Body of pancreas (tissue), 4 donors: ENCODE data around the gene CHCHD3. TPM values are rescaled to one million over a fixed set of nuclear protein-coding genes. Genes with fewer than 3 reads are reported as not detected.

Source experiments
- ATAC-seq: fragments of 150-250 bp; one replicate; pipeline ENCODE4 v1.9.1; 2016
- DNase-seq, 4 donors: peaks; one replicate each; pipeline ENCODE4 v3.0.0-alpha.2; 2019
- H3K27ac ChIP-seq, 4 donors: fragments of 200-600 bp; sonication (generic); 1 replicate in 3 of 4; 2 replicates in 1 of 4; pipeline versions ENCODE4 v1.5.1 to v1.6.1; 2016 to 2019; ENCODE audit warnings: mild to moderate bottlenecking in 1 of 4, mixed read lengths in 1 of 4, moderate library complexity in 1 of 4
- H3K27me3 ChIP-seq, 2 donors: fragments of 200-600 bp; sonication (generic); one replicate each; pipeline ENCODE4 v1.6.0; 2016; ENCODE audit warnings: mild to moderate bottlenecking in 1 of 2
- H3K36me3 ChIP-seq, 2 donors: fragments of 200-600 bp; sonication (generic); replicated peaks in 1 of 2; 2 replicates each; pipeline ENCODE4 v1.5.1; 2016; ENCODE audit warnings: low read depth in 2 of 2; ENCODE audit not compliant: insufficient read depth in 1 of 2
- H3K4me1 ChIP-seq: fragments of 200-600 bp; sonication (generic); one replicate; pipeline ENCODE4 v1.6.0; 2016
- H3K4me3 ChIP-seq, 2 donors: fragments of 200-600 bp; sonication (generic); 1 replicate in 1 of 2; 2 replicates in 1 of 2; pipeline ENCODE4 v1.5.1; 2016 to 2019
- H3K9me3 ChIP-seq, 3 donors: fragments of 200-600 bp; sonication (generic); 1 replicate in 2 of 3; 2 replicates in 1 of 3; pipeline ENCODE4 v1.5.1; 2016
- CTCF ChIP-seq, 7 experiments: fragments of 450-650 bp in 4 of 7; fragments of 200-600 bp in 3 of 7; sonication (generic) in 3 of 7; IDR thresholded peaks; one replicate each; pipeline ENCODE4 v1.5.1; 2016 to 2019; ENCODE audit warnings: antibody characterized with exemption in 7 of 7
- POLR2A ChIP-seq, 3 donors: fragments of 450-650 bp; IDR thresholded peaks; one replicate each; pipeline ENCODE4 v1.6.1; 2016; ENCODE audit warnings: antibody characterized with exemption in 3 of 3, mild to moderate bottlenecking in 2 of 3
- WGBS, 2 donors: methylation state at CpG; one replicate each; pipeline ENCODE4 v1.1.5; 2017; 5-methylcytosine and 5-hydroxymethylcytosine counted together
- intact Hi-C: fragments of 100-400 bp; cut with DNase I; formaldehyde crosslinking; loops from one replicate; pipeline ENCODE4 v1.15.1; 2023
- total RNA-seq, 2 donors: library from RNA; depleted of rRNA; stranded (reverse); fragments of >200 nt; gene quantifications; one replicate each; pipeline ENCODE4 v1.1.0, GENCODE V29; 2016

CHCHD3 gene
- total RNA-seq, 2 donors from 2014 or later, result 24.4 to 32.6 TPM

GRCh38 chr7:132815696-132816311 is 266.1 kb downstream of the CHCHD3 start:
- Histone ChIP-seq H3K4me1 (peaks cover 13% of the 10 kb centered on the region), H3K36me3 (no peaks in the 10 kb centered on the region), H3K27ac (no peak overlapping the region), H3K4me3 (no peak overlapping the region), H3K27me3 (no peaks in the 10 kb centered on the region), H3K9me3 (no peaks in the 10 kb centered on the region)
- ATAC-seq, result no peak
- 65 to 66% methylated on average over 6 of the region's 6 CpGs for whole genome bisulfite sequencing, 2 donors
- DNase-seq, result no peak
- TF ChIP-seq POLR2A (IDR thresholded peaks at IDR 0.05) (no peak), CTCF (IDR thresholded peaks at IDR 0.05) (no peak)
- intact Hi-C loops, result no loop called here

GRCh38 chr7:132815130-132815529 is 266.8 kb downstream of the CHCHD3 start:
- no peaks in the 10 kb centered on the region for H3K27me3 ChIP-seq
- H3K27ac ChIP-seq, result no peak overlapping the region
- no peak overlapping the region for H3K4me3 ChIP-seq
- DNase-seq, result no peak
- no peaks in the 10 kb centered on the region for H3K36me3 ChIP-seq
- peaks cover 13% of the 10 kb centered on the region for H3K4me1 ChIP-seq
- intact Hi-C loops, result no loop called here
- TF ChIP-seq POLR2A (IDR thresholded peaks at IDR 0.05) (no peak), CTCF (IDR thresholded peaks at IDR 0.05) (no peak)
- ATAC-seq, result no peak
- no peaks in the 10 kb centered on the region for H3K9me3 ChIP-seq

GRCh38 chr7:132810561-132810960 is 271.3 kb downstream of the CHCHD3 start:
- Histone ChIP-seq H3K9me3 (no peaks in the 10 kb centered on the region), H3K4me1 (no peaks in the 10 kb centered on the region), H3K36me3 (no peaks in the 10 kb centered on the region), H3K27me3 (no peaks in the 10 kb centered on the region), H3K4me3 (no peak overlapping the region), H3K27ac (no peak overlapping the region)
- TF ChIP-seq POLR2A (IDR thresholded peaks at IDR 0.05) (no peak), CTCF (IDR thresholded peaks at IDR 0.05) (no peak)
- ATAC-seq (no peak), DNase-seq (no peak)
- intact Hi-C loops, result no loop called here
- WGBS, 2 donors, result 97 to 98% methylated on average over 2 of the region's 2 CpGs

GRCh38 chr7:132806834-132807233 is 275.1 kb downstream of the CHCHD3 start:
- Histone ChIP-seq H3K4me1 (no peaks in the 10 kb centered on the region), H3K27me3 (no peaks in the 10 kb centered on the region), H3K27ac (no peak overlapping the region), H3K9me3 (no peaks in the 10 kb centered on the region), H3K4me3 (no peak overlapping the region), H3K36me3 (no peaks in the 10 kb centered on the region)
- intact Hi-C loops, result no loop called here
- DNase-seq (no peak), ATAC-seq (no peak)
- no peak for TF ChIP-seq POLR2A (IDR thresholded peaks at IDR 0.05)
- TF ChIP-seq CTCF (IDR thresholded peaks at IDR 0.05), result no peak
- WGBS, 2 donors, result 84 to 93% methylated on average over 4 of the region's 4 CpGs

GRCh38 chr7:132805766-132806165 is 276.1 kb downstream of the CHCHD3 start:
- Histone ChIP-seq H3K4me1 (no peaks in the 10 kb centered on the region), H3K27ac (no peak overlapping the region), H3K36me3 (no peaks in the 10 kb centered on the region), H3K27me3 (no peaks in the 10 kb centered on the region), H3K4me3 (no peak overlapping the region), H3K9me3 (no peaks in the 10 kb centered on the region)
- DNase-seq, result no peak
- no peak for TF ChIP-seq CTCF (IDR thresholded peaks at IDR 0.05)
- no peak for TF ChIP-seq POLR2A (IDR thresholded peaks at IDR 0.05)
- intact Hi-C loops, result no loop called here
- WGBS, 2 donors, result 79 to 84% methylated on average over 5 of the region's 5 CpGs
- no peak for ATAC-seq
